Right lobe of liver (tissue), 6 donors: ENCODE results near the gene DNAJB6. TPM values are rescaled to one million over a fixed set of nuclear protein-coding genes. Genes with fewer than 3 reads are reported as not detected.

Experiments
- ATAC-seq, 4 donors: fragments of 200-7000 bp; cut with Tn5 transposase; one replicate each; pipeline ENCODE4 v1.9.1; 2020; ENCODE audit warnings: mild to moderate bottlenecking in 4 of 4, moderate library complexity in 4 of 4
- DNase-seq, 3 donors: peaks; one replicate each; pipeline ENCODE4 v3.0.0-alpha.2; 2020
- H3K27ac ChIP-seq, 3 donors: fragments of 200-600 bp; one replicate each; pipeline ENCODE4 v1.8.0; 2022
- H3K27me3 ChIP-seq, 2 donors: fragments of 200-600 bp; one replicate each; pipeline ENCODE4 v1.8.0; 2022
- H3K36me3 ChIP-seq, 4 donors: fragments of 200-600 bp; sonication (generic) in 1 of 4; one replicate each; pipeline versions ENCODE4 v1.5.1 to v1.8.0; 2017 to 2022; ENCODE audit warnings: control low read depth in 1 of 4
- H3K4me1 ChIP-seq, 4 donors: fragments of 200-600 bp; sonication (generic) in 1 of 4; one replicate each; pipeline versions ENCODE4 v1.5.1 to v1.8.0; 2017 to 2022; ENCODE audit warnings: control low read depth in 1 of 4
- H3K4me3 ChIP-seq, 3 donors: fragments of 200-600 bp; one replicate each; pipeline ENCODE4 v1.8.0; 2022
- H3K9me3 ChIP-seq, 4 donors: fragments of 200-600 bp; sonication (generic) in 1 of 4; one replicate each; pipeline versions ENCODE4 v1.5.1 to v1.8.0; 2017 to 2022; ENCODE audit warnings: control low read depth in 1 of 4
- POLR2A ChIP-seq: fragments of 450-650 bp; IDR thresholded peaks from one replicate; pipeline ENCODE4 v1.6.1; 2017; ENCODE audit warnings: antibody characterized with exemption, mild to moderate bottlenecking
- WGBS: methylation state at CpG from one replicate; pipeline ENCODE4 v1.1.6; 2018; ENCODE audit warnings: low coverage, low lambda C conversion rate; ENCODE audit not compliant: insufficient coverage; ENCODE audit errors: missing lambda C conversion rate; 5-methylcytosine and 5-hydroxymethylcytosine counted together
- intact Hi-C, 2 donors: fragments of 100-400 bp; cut with DNase I; formaldehyde crosslinking; loops; one replicate each; pipeline versions ENCODE4 v1.11.2 to v1.14.1; 2022
- total RNA-seq, 6 experiments: library from RNA; depleted of rRNA in 2 of 6; stranded (reverse); fragments of >200 nt in 2 of 6; fragmentation: NEBNext Ultra II Directional in 3 of 6; extraction: Animal tissue kit (Norgen Biotek cat#: 25700) in 3 of 6; gene quantifications; one replicate each; pipeline versions ENCODE4 v1.1.0 to v1.2.4, GENCODE V29; 2016 to 2023
- TF ChIP-seq, protein P1 (sequence below), 4 donors: fragments of 200-600 bp in 3 of 4; fragments of 450-650 bp in 1 of 4; IDR thresholded peaks; one replicate each; pipeline versions ENCODE4 v1.5.1 to v1.8.0; 2016 to 2022; ENCODE audit warnings: antibody characterized with exemption in 4 of 4, mild to moderate bottlenecking in 2 of 4
- donor health status: DM: no; HTN: yes; CAD: no.
- donor health status: DM: no; HTN: no; CAD: no.
- donor health status: DM: no; HTN: no; CAD: no.
- donor health status: DM: no; HTN: yes; CAD: no.
- donor health status: DM: no; HTN: yes; CAD: no.

DNAJB6 gene
- total RNA-seq, 6 experiments from 2014 or later: 24.5 to 38.0 (median 35.2) TPM

GRCh38 chr7:157413881-157414701 is 77.3 kb downstream of the DNAJB6 start:
- TF ChIP-seq POLR2A: no peak
- TF ChIP-seq, protein P1, sequence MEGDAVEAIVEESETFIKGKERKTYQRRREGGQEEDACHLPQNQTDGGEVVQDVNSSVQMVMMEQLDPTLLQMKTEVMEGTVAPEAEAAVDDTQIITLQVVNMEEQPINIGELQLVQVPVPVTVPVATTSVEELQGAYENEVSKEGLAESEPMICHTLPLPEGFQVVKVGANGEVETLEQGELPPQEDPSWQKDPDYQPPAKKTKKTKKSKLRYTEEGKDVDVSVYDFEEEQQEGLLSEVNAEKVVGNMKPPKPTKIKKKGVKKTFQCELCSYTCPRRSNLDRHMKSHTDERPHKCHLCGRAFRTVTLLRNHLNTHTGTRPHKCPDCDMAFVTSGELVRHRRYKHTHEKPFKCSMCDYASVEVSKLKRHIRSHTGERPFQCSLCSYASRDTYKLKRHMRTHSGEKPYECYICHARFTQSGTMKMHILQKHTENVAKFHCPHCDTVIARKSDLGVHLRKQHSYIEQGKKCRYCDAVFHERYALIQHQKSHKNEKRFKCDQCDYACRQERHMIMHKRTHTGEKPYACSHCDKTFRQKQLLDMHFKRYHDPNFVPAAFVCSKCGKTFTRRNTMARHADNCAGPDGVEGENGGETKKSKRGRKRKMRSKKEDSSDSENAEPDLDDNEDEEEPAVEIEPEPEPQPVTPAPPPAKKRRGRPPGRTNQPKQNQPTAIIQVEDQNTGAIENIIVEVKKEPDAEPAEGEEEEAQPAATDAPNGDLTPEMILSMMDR (IDR thresholded peaks at IDR 0.05): no peak
- DNase-seq (no peak), ATAC-seq (no peak)
- 95% methylated on average over 19 of the region's 49 CpGs for WGBS
- H3K4me3 ChIP-seq: no peak overlapping the region
- no peaks in the 10 kb centered on the region for H3K27me3 ChIP-seq
- peaks cover 0 to 29% (median 3%) of the 10 kb centered on the region in 4 donors for H3K36me3 ChIP-seq
- no peak overlapping the region for H3K27ac ChIP-seq
- intact Hi-C loops: no loop called here
- no peaks in the 10 kb centered on the region for H3K9me3 ChIP-seq
- no peaks in the 10 kb centered on the region for H3K4me1 ChIP-seq

GRCh38 chr7:157414702-157415096 is 77.9 kb downstream of the DNAJB6 start:
- WGBS: no CpG with 5 or more reads among the region's 8 CpGs
- Histone ChIP-seq H3K4me3 (no peak overlapping the region), H3K27me3 (no peaks in the 10 kb centered on the region), H3K4me1 (no peaks in the 10 kb centered on the region), H3K27ac (no peak overlapping the region), H3K36me3 (peaks cover 0 to 28% (median 3%) of the 10 kb centered on the region in 4 donors), H3K9me3 (no peaks in the 10 kb centered on the region)
- intact Hi-C loops: no loop called here
- no peak for ATAC-seq
- DNase-seq: no peak
- TF ChIP-seq POLR2A: no peak
- TF ChIP-seq, protein P1 (IDR thresholded peaks at IDR 0.05): no peak

DNA sequence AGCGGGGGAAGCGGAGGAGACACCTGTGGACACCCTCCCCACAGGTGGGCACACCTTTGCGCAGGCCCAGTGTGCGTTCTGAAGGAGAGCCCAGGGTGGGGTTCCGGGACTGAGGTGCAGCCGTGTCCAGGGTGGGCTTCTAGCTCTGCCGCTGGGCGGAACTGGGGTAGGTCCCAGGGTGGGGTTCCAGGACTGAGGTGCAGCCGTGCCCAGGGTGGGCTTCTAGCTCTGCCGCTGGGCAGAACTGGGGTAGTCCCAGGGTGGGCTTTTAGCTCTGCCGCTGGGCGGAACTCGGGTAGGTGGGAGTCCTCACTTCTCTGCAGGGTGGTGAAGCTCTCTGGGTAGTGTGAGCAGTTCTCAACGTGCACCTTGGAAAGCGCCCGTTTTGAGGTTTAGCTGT is 78.7 kb downstream of the DNAJB6 start:
- intact Hi-C loops: no loop called here
- no peaks in the 10 kb centered on the region for H3K4me1 ChIP-seq
- ATAC-seq: no peak
- H3K27ac ChIP-seq: no peak overlapping the region
- TF ChIP-seq, protein P1 (IDR thresholded peaks at IDR 0.05): no peak
- TF ChIP-seq POLR2A: no peak
- H3K27me3 ChIP-seq: no peaks in the 10 kb centered on the region
- H3K9me3 ChIP-seq: no peaks in the 10 kb centered on the region
- no peak for DNase-seq
- H3K36me3 ChIP-seq: peaks cover 0 to 21% (median 2%) of the 10 kb centered on the region in 4 donors
- 95% methylated on average over 6 of the region's 16 CpGs for WGBS
- H3K4me3 ChIP-seq: no peak overlapping the region

- no peak for TF ChIP-seq POLR2A
- TF ChIP-seq, protein P1 (IDR thresholded peaks at IDR 0.05): no peak
- no peak for ATAC-seq
- no peaks in the 10 kb centered on the region for H3K4me1 ChIP-seq
- H3K4me3 ChIP-seq: no peak overlapping the region
- H3K9me3 ChIP-seq: no peaks in the 10 kb centered on the region
- intact Hi-C loops: no loop called here
- no peaks in the 10 kb centered on the region for H3K27me3 ChIP-seq
- 98% methylated on average over 10 of the region's 30 CpGs for WGBS
- no peak for DNase-seq
- no peak overlapping the region for H3K27ac ChIP-seq
- H3K36me3 ChIP-seq: peaks cover 0 to 16% (median 2%) of the 10 kb centered on the region in 4 donors
Measured at GRCh38 chr7:157416011-157416410, 79.2 kb downstream of the DNAJB6 start.
